Measurements from ENCODE around the gene NACC2.

The NACC2 gene

DNA sequence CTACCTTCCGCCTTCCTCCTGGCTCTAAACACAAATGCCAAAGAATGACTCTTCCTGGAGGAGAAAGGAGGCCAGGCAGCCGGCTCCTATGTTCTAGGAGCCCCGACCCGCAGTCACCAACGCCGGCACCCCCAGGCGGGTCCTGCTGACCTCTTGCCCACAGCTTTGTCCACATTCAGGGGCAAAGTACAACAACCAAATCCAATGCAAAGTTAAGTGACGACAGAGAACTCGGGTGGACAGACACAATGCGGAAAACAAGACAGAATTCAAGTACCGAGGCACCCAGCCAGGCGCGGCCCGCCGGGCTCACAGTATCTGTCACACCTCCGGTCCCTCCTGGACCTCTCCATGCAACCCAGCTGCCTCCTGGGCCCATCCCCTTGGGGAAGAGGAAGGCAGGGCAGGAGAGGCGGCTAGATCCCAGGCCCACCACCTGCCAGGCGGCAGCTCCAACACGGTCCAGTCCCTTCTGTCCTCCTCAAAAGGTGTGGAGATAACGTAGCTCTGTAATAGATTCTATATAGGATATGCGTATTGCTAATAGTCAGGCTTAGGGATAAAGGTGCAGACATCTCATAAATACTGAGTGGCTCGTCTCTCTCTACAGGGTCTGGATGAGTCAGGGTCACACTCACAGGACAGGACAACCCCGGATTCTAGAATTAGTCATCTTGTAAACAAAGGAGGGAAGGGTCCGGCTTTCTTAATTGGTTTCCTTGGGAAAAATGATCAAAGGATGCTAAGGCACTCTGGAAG lies 87.0 kb downstream of the NACC2 start:
- peak; percentile 23 for DNase-seq

DNA sequence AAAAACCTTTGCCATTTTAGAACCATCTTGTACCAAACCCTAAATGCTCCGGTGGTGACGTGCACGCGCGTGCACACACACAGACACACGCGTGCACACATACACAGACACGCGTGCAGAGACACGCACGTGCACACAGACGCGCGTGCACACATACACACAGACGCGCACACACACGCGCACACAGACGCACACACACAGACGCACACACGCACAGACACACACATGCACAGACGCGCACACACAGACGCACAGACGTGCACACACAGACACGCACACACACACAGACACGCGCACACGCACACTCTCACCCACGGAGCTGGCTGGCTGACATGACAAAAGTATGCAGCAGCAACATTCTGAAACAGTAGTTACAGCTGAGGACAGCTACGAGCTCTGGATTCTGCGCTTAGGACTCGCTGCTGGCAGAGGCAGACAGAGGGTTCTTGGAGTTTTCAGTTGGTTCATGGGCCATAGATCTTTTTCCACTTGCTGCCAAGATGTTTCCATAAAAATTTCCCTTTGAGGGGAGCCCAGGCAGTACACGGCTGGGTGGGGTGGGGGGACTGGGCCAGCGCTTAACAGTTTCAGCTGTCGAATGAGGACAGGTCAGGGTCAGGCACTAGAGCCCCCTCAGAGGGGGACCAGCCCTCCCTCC lies 87.7 kb downstream of the NACC2 start:
- DNase-seq: no peak

DNA sequence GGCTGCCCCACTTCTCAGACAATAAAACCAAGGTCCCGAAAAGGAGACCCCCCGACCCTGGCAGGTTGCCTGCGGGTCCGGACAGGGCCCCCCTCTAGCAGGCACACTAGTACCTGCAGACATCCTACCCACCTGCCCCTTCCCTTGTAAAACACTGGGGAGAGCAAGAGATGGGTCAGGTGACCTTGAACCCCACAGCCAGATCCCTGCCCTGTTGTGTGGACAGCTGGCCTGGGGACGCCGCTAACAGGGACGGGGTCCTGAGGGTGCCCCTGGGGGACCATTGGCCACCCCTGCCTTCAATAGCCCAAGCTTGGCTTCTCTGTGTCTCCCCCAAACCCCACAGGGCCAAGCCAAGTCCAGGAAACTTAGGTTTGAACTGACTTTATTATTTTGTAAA lies 88.9 kb downstream of the NACC2 start:
- no peak for DNase-seq

DNA sequence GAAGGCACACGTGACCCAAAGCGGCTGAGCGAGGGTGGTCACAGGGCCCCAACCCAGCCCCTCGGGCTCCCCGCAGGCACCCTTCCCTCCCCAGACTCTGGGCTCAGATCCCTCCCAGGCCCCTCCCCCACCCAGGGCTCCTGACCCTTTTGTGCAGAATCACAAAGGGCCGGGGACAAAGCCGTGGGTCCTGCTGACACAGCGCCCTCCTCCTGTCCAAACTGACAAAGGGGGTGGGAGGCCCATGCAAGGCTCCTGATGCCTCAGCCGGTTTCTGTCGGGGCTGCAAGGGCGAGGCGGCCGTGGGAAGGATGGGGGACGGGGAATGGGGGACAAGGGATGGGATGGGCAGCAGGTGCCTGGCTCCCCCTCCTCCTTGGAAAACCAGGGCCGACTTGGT lies 90.4 kb downstream of the NACC2 start:
- DNase-seq: no peak

DNA sequence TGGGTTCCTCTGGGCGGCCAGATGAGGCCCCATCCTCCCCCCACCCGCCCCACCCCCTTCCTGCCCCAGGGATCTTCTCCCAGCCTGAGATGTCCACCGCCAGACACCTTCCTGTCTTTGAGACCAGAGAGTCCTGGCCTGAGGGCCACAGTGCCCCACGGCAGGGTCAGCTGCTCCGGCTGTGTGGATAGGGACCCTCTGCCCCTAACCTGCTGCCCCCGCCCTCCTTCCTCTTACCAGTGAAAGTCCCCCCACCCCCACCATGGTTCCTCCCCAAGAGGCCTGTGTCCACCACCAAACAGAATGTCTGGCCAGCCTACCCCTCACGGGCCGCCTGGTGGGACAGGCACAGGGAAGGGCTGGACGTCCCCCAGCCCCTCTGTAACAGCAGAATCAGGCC lies 90.9 kb downstream of the NACC2 start:
- DNase-seq: no peak

DNA sequence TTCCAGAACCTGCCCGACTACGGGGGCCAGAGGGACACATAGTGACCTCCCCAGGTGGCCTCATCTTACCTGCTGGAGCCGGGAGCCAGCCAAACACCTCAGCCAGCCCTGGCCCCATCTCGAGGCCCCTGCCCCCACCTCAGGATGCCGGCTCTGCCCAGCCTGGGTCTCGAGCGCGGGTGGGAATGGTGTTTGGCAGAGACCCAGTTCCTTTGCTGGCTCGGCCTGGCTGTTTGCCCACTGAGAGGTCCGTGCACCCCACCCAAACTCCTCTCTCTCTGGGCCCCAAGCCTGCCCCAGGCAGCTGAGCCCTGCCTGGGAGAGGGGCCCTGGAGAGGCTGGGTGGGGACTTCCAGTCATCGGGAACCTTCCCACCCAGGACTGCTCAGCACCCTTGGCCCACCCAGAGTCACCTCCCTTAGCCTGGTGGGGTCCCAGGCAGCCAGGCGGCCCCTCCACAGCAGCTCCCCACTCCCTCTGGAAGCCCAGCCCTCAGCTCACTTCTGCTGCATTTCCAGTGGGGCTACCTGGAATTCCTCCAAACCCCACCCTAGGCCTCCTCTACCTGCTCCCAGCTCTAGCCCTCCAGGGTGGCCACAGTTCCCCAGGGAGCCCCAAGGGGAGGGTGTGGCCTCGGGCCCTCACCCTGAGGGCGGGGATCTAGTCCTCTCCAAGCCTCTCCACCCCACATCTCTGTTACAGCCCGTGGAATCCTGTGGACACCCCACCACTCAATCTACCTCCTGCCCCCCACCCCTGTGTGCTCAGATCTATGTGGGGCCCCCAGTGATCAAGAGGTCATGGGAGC lies 91.5 kb downstream of the NACC2 start:
- no peak for DNase-seq

DNA sequence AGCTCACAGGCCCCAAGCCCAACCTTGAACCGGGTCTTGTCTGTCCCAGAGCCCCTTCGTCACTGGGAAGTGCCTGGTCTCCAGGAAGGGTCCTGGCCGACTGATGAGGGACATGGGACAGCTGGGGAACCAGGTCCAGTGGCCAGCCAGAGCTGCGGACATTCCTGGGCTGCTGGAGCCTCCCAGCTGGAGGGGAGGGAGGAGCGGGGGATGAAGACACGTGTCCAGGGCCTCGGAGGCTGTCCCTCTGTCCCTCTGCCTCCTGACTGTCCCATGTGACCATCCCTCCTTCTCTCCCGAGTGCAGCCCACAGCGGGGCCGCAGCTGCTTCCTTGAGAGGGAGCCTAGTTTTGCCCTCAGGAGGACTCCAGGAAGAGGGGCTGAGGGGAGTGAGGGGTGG lies 92.2 kb downstream of the NACC2 start:
- no peak for DNase-seq

DNA sequence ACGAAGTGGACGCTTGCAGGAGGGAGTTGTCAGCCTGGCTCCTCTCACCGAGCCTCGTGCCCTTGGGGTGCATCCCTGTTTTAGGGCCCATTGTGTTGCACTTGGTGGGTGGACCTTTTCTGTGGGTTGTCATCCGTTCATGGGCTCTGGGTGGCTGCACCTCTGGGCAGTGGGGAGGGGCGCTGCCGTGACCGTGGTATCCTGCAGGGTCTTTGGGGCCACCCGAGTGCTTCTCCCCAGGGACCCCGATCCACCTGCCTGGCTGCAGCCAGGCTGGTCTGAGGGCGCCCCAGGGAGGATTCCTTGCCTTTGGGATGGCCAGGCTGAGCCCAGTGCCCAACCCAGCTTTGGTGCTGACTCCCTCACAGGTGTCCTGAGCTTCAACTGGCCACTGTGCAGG lies 92.9 kb downstream of the NACC2 start:
- no peak for DNase-seq

DNA sequence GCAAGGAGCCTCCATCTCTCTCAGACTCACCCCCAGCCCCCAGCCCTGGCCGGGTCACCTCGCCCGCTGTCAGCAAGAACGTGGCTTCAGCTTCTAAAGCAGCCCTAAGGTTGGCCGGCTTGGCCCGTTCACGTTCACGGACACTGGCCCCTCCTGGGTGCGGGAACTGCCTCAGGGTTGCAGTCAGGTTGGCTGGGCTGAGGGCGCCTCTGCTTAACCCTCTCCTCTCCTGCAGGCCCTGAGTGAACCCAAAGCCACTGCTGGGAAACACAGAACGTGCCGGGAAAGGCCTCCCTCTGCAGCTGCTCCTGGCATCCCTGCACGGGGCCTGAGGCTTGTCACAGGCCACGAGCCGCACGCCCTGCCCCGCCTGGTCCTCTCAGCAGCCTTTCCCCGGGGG lies 93.9 kb downstream of the NACC2 start:
- peak; percentile 28 for DNase-seq

DNA sequence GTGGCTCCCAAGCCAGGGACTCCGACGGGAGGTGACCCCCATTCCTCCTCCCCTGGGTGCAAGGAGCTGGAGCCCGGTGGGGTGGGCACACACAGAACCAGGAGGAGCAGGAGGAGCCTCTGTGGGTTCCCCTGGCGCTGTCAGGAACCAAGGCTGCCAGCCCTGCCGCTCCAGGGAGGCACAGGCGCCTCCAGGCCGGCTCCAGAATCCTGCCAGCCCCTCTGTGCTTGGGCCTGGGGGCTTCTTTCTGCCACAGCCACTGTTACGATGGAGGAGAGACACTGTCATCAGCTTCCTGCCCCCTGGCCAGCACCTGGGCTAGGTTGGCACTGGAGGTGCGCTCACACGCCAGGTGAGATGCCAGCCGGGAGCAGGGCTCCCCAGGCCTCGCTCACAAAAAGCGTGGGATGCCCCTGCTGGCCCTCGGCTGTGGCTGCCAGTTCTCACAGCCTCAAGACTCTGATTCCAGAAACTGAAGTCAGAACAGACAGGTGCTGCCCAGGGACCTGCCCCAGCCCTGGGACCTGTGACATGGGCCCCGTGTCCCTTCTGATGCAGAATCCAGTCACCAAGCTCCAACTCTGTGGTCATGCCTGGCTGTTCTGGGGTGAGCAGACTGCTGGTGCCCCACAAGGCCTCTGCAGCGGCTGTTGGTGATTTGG lies 96.5 kb downstream of the NACC2 start:
- DNase-seq: no peak

DNA sequence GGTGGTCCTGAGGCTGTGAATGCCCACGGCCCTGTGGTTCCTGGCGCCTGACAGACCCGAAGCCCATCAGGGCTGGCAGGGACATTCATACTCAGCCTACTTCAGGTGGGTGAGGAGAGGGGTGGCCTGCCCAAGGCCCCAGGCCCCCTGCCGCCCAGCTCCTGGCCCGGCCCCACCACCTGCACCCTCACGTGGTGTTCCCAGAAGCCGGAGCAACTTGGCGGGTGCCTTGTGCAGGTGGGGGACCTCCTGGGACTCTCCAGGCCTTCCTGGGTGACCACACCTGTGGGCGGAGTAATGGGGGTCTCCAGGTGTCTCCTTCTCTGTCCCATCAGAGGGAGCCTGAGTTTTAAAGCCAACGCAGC lies 97.1 kb downstream of the NACC2 start:
- no peak for DNase-seq

DNA sequence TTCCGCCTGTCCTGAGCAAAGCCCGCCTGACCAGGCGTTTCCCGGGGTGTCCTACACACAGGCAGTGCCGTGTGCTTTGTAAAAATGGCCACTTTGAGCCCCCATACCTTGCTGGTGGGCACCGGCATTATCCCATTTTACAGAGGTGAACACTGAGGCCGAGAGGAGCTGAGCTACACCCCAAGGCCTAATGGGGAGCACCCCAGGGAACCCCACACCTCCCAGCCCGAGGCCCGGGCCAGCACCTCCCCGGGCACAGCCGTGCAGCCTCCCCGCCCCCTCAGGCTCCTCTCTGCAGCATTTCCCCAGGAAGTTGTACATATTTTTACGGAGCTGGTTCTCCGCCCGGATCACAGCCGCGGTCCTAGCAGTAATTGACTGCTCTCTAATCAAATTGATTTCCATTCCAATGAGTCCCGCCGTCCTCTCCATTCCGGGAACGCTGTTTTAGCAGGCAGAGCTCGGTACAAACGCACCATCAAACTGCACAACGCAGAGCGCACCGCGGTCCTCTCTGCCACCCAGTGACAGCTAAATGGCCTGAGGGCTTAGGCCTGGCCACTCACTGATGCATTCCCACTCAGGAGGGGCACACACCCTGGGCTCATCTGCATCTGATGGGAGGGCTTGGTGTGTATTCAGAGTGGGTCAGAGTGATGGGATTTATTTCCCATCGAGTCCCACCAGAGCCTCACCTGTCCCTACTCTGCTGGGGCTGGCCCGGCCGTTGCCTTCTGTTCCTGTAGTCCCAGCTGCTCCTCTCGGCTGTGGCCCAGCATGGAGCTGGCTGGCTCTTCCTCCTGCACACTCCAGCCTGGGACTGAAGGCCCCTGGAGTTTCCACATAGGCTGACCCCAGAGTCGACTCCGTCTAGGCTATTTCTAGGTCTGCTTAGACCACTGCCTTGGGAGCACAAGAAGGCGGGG lies 97.7 kb downstream of the NACC2 start:
- no peak for DNase-seq

DNA sequence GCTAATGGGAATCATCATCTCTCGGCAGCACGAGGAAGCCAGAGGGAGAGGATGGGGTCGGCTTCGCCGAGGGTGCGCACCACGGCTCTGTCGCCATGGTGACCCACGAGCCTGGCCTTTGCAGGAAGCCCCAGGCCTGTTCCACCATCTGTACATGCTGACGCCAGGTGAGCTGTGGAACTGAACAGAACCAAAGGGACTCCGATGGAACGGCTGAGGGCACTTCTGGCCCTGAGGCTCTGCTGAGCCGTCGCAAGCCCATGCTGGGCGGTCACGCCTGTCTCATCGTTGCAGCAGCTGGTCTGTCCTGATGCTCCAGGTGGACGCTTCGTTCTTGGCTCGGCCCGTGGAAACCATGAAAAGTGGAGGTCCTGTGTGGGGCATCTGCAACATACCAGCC lies 99.3 kb downstream of the NACC2 start:
- peak; percentile 16 for DNase-seq

DNA sequence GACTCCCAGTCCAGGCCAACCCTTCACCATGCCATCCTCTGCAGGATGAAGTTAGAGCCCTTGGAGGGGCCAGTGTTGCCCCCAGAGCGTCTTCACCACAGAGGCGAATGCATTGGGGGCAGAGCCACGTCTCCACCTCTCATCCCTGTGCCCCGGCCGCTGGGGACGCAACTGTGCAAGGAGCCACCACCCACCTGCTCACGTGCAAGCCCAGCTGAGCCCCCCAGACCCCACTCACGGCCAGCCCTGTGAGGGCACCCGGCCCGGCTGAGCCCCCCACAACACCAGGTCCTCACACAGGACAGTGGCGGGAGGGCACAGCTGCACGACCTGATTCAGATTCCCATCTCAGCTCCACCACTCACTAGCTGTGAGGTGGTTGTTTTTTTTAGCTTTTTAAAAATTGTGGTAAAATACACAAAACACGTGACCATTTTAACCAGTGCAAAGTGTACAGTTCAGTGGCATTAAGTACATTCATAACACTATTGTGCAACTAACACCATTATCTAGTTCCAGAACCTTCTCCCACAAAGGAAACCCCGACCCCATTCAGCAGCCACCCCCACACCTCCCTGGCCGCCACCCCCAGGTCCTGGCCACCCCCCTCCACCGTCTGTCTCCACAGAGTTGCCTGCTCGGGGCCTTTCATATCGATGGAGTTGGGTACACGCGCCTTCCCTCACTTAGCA lies 100.4 kb downstream of the NACC2 start:
- no peak for DNase-seq

DNA sequence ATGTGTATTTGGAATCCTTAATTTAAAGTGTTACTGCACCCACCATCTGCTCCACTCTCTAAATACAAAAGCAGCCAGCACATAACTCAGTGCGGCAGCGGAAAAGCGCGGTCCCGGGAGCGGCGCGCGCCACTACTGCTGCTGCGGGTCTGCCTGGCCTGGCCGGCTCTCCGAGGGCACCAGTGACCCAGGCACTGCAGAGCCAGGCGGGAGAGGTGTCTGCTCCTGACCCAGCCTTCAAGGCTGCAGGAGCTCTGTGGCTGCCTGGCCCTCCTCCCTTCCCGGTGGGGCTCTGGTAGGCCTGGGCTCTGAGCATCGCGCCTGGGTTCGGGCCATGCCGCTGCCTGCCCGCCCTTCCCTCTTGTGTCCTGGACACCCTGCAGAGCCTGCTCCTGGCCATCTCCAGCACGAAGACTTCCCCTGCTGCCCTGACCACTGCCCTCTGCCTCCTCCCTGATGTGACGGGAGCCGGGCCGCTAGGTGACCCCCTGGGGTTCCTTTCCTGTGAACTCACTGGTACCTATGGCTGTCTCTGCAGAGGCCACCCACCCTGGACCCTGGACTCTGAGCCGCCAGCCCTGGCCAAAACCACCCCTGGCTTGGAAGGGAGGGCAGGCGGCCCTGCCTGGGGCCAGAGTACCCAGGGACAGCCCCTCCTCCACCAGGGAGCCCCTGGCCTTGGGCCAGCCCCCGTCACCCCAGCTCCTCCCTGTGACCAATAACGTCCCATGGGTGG lies 101.2 kb downstream of the NACC2 start:
- peak; percentile 40 for DNase-seq

DNA sequence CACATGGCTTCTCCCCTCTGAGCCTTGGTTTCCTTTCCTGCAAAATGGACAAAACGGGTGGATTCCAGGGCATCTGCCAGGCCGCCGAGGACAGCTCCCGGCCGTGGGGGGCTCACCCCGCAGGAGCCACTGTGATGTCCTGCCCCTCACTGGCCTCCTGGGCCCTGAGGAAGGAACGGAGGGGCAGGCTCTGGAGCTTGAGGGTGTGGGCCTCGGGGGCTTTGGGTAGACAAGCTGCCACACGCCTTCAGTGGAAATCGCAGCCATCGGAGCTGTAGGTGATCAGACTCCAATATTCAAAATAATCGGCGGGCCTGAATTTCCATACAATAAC lies 101.7 kb downstream of the NACC2 start:
- DNase-seq: no peak

DNA sequence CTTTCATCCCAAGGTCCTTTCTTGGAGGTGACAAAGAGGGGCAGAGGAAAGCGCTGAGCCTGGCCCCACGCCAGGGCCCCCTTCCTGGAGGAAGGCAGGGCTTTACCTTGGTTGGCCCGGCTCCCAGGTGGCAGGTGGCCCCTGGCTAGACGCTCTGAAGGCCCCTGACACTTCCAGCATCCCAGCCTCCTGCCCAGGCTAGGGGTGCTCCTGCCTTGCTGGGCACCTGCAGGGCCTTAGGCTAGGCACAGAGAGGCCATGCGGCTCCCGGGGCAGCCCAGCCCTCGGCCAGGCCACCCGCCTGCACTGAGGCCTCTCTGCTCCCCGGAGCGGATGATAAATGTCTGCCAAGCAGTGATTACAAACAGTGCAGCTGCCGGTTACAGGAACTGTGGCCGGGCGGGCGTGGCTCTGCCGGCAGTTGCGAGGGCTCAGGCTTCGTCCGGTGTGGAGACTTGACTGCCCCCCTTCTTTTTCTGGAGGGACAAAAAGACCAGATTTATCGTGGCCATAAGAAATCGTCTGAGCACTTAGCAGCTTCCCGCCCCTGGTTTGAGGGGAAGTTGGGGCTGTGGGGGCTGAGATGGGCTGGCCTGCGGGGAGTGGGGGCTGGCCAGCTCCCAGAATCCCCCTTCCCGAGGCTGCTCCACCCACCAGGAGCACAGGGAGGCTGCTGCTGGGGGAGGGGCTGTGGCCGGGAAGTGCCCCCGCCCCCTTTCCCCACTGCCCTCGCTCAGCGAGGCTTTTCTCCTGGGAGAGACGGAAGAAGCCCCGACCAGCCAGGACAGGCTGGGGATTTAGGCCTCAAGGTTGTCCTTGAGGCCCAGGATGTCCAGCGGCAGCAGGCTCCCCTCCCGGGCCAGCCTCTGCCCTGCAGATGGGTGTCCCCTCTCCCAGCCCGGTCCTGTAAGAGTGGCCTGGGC lies 102.3 kb downstream of the NACC2 start:
- DNase-seq: peak; percentile 89

DNA sequence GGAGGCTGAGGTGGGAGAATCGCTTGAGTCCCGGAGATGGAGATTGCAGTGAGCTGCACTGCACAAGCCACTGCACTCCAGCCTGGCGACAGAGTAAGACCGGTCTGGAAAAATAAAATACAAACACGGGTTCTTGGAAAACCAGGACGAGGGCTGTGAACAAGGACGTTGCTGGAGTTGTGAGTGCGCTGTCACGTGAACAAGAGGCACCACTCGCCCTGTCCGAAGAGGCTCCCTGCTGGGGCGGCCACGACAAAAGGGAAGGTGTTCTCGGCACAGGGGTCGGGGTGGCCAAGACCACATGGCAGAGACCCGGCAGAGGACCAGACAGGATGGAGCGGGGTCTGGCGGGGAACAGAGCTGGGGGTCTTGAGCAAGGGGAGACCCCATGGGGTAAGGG lies 103.3 kb downstream of the NACC2 start:
- DNase-seq: peak; percentile 75

DNA sequence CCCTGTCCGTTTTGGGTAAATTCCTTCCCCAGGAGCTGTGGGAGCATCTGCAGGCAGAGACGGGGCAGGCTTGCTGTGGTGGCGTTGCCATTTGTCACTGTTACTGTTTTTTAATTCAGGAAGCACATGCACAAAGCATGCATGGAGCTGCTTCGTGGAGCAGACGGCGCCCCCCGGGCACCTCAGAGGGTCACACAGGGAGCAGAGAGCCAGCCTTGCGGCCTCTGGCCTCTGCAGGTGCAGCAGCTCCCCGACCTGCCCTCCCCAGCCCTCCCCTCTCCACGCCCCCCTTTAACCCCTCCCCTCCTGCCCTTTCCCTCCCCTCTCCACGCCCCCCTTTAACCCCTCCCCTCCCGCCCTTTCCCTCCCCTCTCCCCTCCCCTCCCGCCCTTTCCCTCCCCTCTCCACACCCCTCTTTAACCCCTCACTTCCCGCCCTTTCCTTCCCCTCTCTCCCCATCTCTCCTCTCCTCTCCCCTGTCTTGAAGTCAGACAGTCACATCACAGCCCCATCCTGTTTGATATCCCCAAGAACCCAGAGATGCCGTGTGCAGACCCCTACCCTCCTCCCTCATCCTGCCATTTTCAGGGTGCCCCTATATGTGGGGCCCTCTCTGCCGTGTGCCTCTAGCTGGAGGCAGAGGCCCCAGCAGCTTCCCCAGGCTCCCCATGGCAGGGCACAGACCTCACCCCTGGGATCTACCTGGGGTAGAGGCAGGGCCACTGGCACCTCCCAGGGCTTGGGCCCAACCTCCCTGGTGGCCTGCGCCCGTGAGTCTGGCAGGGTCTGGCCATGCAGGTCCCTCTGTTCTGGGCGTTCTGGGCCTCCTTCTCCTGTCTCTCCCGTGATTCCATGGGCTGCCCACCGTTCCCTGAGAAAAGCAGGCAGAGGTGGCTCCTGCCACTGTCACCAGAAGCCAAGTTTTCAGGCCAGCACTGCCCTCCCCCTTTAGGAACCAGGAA lies 104.3 kb downstream of the NACC2 start:
- peak; percentile 97 for DNase-seq
